Endodermal cell (in vitro differentiated cells): ENCODE measurements around the gene GRID1. TPM values are rescaled to one million over a fixed set of nuclear protein-coding genes. Genes with fewer than 3 reads are reported as not detected.
A peak's percentile ranks its signal among the peaks of the same experiment; 100 is the strongest.

Experiments
- DNase-seq: peaks from one replicate; pipeline ENCODE4 v3.0.0-alpha.2; 2017
- H3K27ac ChIP-seq: 2 replicates; pipeline ENCODE4 v1.5.1; 2013; ENCODE audit warnings: mild to moderate bottlenecking, low read depth, low read length, moderate library complexity
- H3K27me3 ChIP-seq: 2 replicates; pipeline ENCODE4 v1.6.1; 2013; ENCODE audit warnings: mild to moderate bottlenecking, low read length, moderate library complexity; ENCODE audit not compliant: insufficient read depth, control insufficient read depth, poor library complexity, severe bottlenecking
- H3K36me3 ChIP-seq: 2 replicates; pipeline ENCODE4 v1.7.0; 2013; ENCODE audit warnings: mild to moderate bottlenecking, low read length, moderate library complexity; ENCODE audit not compliant: control insufficient read depth, insufficient read depth
- H3K4me1 ChIP-seq: one replicate; pipeline ENCODE4 v1.7.0; 2013; ENCODE audit warnings: low read length; ENCODE audit not compliant: control insufficient read depth, insufficient read depth
- H3K4me3 ChIP-seq: 2 replicates; pipeline ENCODE4 v1.5.1; 2013; ENCODE audit warnings: mild to moderate bottlenecking, low read length, moderate library complexity
- H3K9ac ChIP-seq: 2 replicates; pipeline ENCODE4 v1.6.1; 2013; ENCODE audit warnings: mild to moderate bottlenecking, low read length, moderate library complexity; ENCODE audit not compliant: poor library complexity, severe bottlenecking; ENCODE audit errors: extremely low read depth
- H3K9me3 ChIP-seq: 2 replicates; pipeline ENCODE4 v1.6.1; 2013; ENCODE audit warnings: mild to moderate bottlenecking, low read length, moderate library complexity; ENCODE audit not compliant: control insufficient read depth
- H3K27ac Mint-ChIP-seq: 2 replicates; pipeline ENCODE4 v1.8.0; 2020; ENCODE audit warnings: mixed read lengths
- H3K27me3 Mint-ChIP-seq: 2 replicates; pipeline ENCODE4 v1.8.0; 2021; ENCODE audit warnings: mild to moderate bottlenecking, mixed read lengths; ENCODE audit not compliant: insufficient read depth
- H3K36me3 Mint-ChIP-seq: 2 replicates; pipeline ENCODE4 v1.8.0; 2020; ENCODE audit warnings: low read depth, mixed read lengths
- H3K4me1 Mint-ChIP-seq: 2 replicates; pipeline ENCODE4 v1.8.0; 2020; ENCODE audit warnings: mixed read lengths
- H3K4me3 Mint-ChIP-seq: 2 replicates; pipeline ENCODE4 v1.8.0; 2020; ENCODE audit warnings: mild to moderate bottlenecking, moderate library complexity, mixed read lengths
- H3K9me3 Mint-ChIP-seq: 2 replicates; pipeline ENCODE4 v1.8.0; 2020; ENCODE audit warnings: mild to moderate bottlenecking, mixed read lengths
- CTCF ChIP-seq: fragments of 200-600 bp; sonication (generic); conservative IDR thresholded peaks from 2 replicates; pipeline ENCODE4 v1.5.0; 2021; ENCODE audit warnings: antibody characterized with exemption, mild to moderate bottlenecking
- WGBS, 2 experiments: methylation state at CpG; one replicate each; pipeline versions ENCODE4 v1.1.5 to v1.1.7; 2013; ENCODE audit warnings: missing lambda C conversion rate in 2 of 2, mixed read lengths in 1 of 2; ENCODE audit not compliant: insufficient coverage in 1 of 2, insufficient read length in 1 of 2; 5-methylcytosine and 5-hydroxymethylcytosine counted together
- total RNA-seq, 2 donors: library from RNA; stranded (reverse); fragmentation: NEBNext Ultra II Directional in 1 of 2; extraction: Animal tissue kit (Norgen Biotek cat#: 25700) in 1 of 2; gene quantifications; 2 replicates in 1 of 2; 3 replicates in 1 of 2; pipeline ENCODE4 v1.2.1, GENCODE V29; 2021

Gene GRID1
- total RNA-seq, 2 donors from 2014 or later: 0.13 to 0.53 TPM

GRCh38 chr10:85645053-85645452, 721.5 kb downstream of the GRID1 start:
- 82 to 90% methylated on average over 2 to 3 of the region's 3 CpGs for WGBS, 2 experiments
- peaks cover 49% of the 10 kb centered on the region for H3K4me1 Mint-ChIP-seq
- no peaks in the 10 kb centered on the region for H3K36me3 Mint-ChIP-seq

GRCh38 chr10:85643845-85644525, 722.6 kb downstream of the GRID1 start:
- Histone ChIP-seq H3K36me3 (no peaks in the 10 kb centered on the region), H3K27ac (no peak overlapping the region), H3K4me1 (peaks cover 12% of the 10 kb centered on the region), H3K27me3 (no peaks in the 10 kb centered on the region), H3K4me3 (no peak overlapping the region), H3K9me3 (no peaks in the 10 kb centered on the region), H3K9ac (no peak overlapping the region)
- no peak for TF ChIP-seq CTCF
- Mint-ChIP-seq H3K27ac (peak overlapping the region; percentile 95), H3K36me3 (no peaks in the 10 kb centered on the region), H3K4me1 (peaks cover 49% of the 10 kb centered on the region), H3K27me3 (no peaks in the 10 kb centered on the region), H3K9me3 (no peaks in the 10 kb centered on the region), H3K4me3 (no peak overlapping the region)
- 90 to 100% methylated on average over 3 to 4 of the region's 6 CpGs for WGBS, 2 experiments
- DNase-seq: peak; percentile 41

More at GRCh38 chr10:85645053-85645452, 721.5 kb downstream of the GRID1 start:
- Histone ChIP-seq H3K9me3 (no peaks in the 10 kb centered on the region), H3K36me3 (no peaks in the 10 kb centered on the region), H3K4me3 (no peak overlapping the region), H3K4me1 (peaks cover 12% of the 10 kb centered on the region), H3K27me3 (no peaks in the 10 kb centered on the region), H3K9ac (no peak overlapping the region), H3K27ac (no peak overlapping the region)
- no peak overlapping the region for H3K4me3 Mint-ChIP-seq
- peaks cover 3% of the 10 kb centered on the region for H3K27me3 Mint-ChIP-seq
- H3K27ac Mint-ChIP-seq: peak overlapping the region; percentile 84
- H3K9me3 Mint-ChIP-seq: no peaks in the 10 kb centered on the region
- no peak for TF ChIP-seq CTCF
- DNase-seq: peak; percentile 24

GRCh38 chr10:85643171-85643844, 723.3 kb downstream of the GRID1 start:
- Histone ChIP-seq H3K4me3 (no peak overlapping the region), H3K9me3 (no peaks in the 10 kb centered on the region), H3K27ac (no peak overlapping the region), H3K36me3 (no peaks in the 10 kb centered on the region), H3K4me1 (peaks cover 12% of the 10 kb centered on the region), H3K9ac (peak overlapping the region; percentile 65), H3K27me3 (no peaks in the 10 kb centered on the region)
- H3K9me3 Mint-ChIP-seq: no peaks in the 10 kb centered on the region
- H3K4me1 Mint-ChIP-seq: peaks cover 45% of the 10 kb centered on the region
- H3K4me3 Mint-ChIP-seq: no peak overlapping the region
- H3K36me3 Mint-ChIP-seq: no peaks in the 10 kb centered on the region
- TF ChIP-seq CTCF: no peak
- peak overlapping the region; percentile 95 for H3K27ac Mint-ChIP-seq
- 82 to 100% methylated on average over 1 to 4 of the region's 4 CpGs for WGBS, 2 experiments
- DNase-seq: peak; percentile 56
- H3K27me3 Mint-ChIP-seq: no peaks in the 10 kb centered on the region
